H9 (cell line): ENCODE data around the gene CRISP2. TPM values are rescaled to one million over a fixed set of nuclear protein-coding genes. Genes with fewer than 3 reads are reported as not detected.

Source experiments
- DNase-seq: peaks from one replicate; pipeline ENCODE4 v3.0.0-alpha.2; 2017
- H2AFZ ChIP-seq: one replicate; pipeline ENCODE4 v1.6.1; 2013; ENCODE audit warnings: mild to moderate bottlenecking, low read length, control low read depth, moderate library complexity
- H2AK5ac ChIP-seq: 2 replicates; pipeline ENCODE4 v1.6.1; 2013; ENCODE audit warnings: low read length, control low read depth, mixed read lengths; ENCODE audit not compliant: insufficient read length
- H2BK120ac ChIP-seq: one replicate; pipeline ENCODE4 v1.6.1; 2013; ENCODE audit warnings: low read depth, mild to moderate bottlenecking, low read length, control low read depth, inconsistent platforms; ENCODE audit not compliant: poor library complexity, severe bottlenecking
- H2BK12ac ChIP-seq: 2 replicates; pipeline ENCODE4 v1.6.1; 2013; ENCODE audit warnings: low read length, control low read depth, mixed read lengths, low read depth; ENCODE audit not compliant: insufficient read length
- H2BK15ac ChIP-seq: 2 replicates; pipeline ENCODE4 v1.6.1; 2013; ENCODE audit warnings: low read depth, low read length, control low read depth
- H2BK20ac ChIP-seq: one replicate; pipeline ENCODE4 v1.6.1; 2013; ENCODE audit warnings: low read depth, mild to moderate bottlenecking, low read length, control low read depth, inconsistent platforms; ENCODE audit not compliant: poor library complexity, severe bottlenecking
- H2BK5ac ChIP-seq: 2 replicates; pipeline ENCODE4 v1.6.1; 2013; ENCODE audit warnings: low read length, control low read depth, mixed read lengths; ENCODE audit not compliant: insufficient read length
- H3K14ac ChIP-seq: 2 replicates; pipeline ENCODE4 v1.6.1; 2013; ENCODE audit warnings: low read length, control low read depth; ENCODE audit not compliant: insufficient read depth
- H3K18ac ChIP-seq: 2 replicates; pipeline ENCODE4 v1.6.1; 2013; ENCODE audit warnings: low read depth, mild to moderate bottlenecking, mixed read lengths, low read length, control low read depth; ENCODE audit not compliant: insufficient read length
- H3K23ac ChIP-seq: 2 replicates; pipeline ENCODE4 v1.6.1; 2013; ENCODE audit warnings: low read length, control low read depth, mixed read lengths, low read depth; ENCODE audit not compliant: insufficient read length
- H3K23me2 ChIP-seq: 2 replicates; pipeline ENCODE4 v1.6.1; 2013; ENCODE audit warnings: low read depth, mild to moderate bottlenecking, mixed read lengths, low read length, control low read depth; ENCODE audit not compliant: insufficient read length, poor library complexity, severe bottlenecking
- H3K27ac ChIP-seq: 2 replicates; pipeline ENCODE4 v1.5.1; 2013; ENCODE audit warnings: low read length, control low read depth, mixed read lengths, low read depth; ENCODE audit not compliant: insufficient read length
- H3K27me3 ChIP-seq: 2 replicates; pipeline ENCODE4 v1.6.1; 2013; ENCODE audit warnings: low read length, control low read depth, inconsistent platforms; ENCODE audit not compliant: insufficient read depth
- H3K4ac ChIP-seq: 2 replicates; pipeline ENCODE4 v1.6.1; 2013; ENCODE audit warnings: low read depth, mild to moderate bottlenecking, control low read depth, inconsistent platforms, low read length, moderate library complexity
- H3K4me1 ChIP-seq: 2 replicates; pipeline ENCODE4 v1.6.1; 2013; ENCODE audit warnings: low read length, control low read depth, inconsistent platforms; ENCODE audit not compliant: insufficient read depth
- H3K4me2 ChIP-seq: 2 replicates; pipeline ENCODE4 v1.6.1; 2013; ENCODE audit warnings: low read length, control low read depth, mixed read lengths; ENCODE audit not compliant: insufficient read length, insufficient read depth
- H3K56ac ChIP-seq: 2 replicates; pipeline ENCODE4 v1.6.1; 2013; ENCODE audit warnings: low read depth, mild to moderate bottlenecking, mixed read lengths, low read length, control low read depth; ENCODE audit not compliant: insufficient read length
- H3K79me1 ChIP-seq: 2 replicates; pipeline ENCODE4 v1.6.1; 2013; ENCODE audit warnings: low read depth, mild to moderate bottlenecking, moderate library complexity, low read length, control low read depth, inconsistent platforms; ENCODE audit not compliant: insufficient read depth, poor library complexity, severe bottlenecking
- H3K79me2 ChIP-seq: 2 replicates; pipeline ENCODE4 v1.6.1; 2013; ENCODE audit warnings: low read length, control low read depth, inconsistent platforms; ENCODE audit not compliant: insufficient read depth
- H3K9ac ChIP-seq: 2 replicates; pipeline ENCODE4 v1.6.1; 2013; ENCODE audit warnings: low read length, control low read depth, mixed read lengths; ENCODE audit not compliant: insufficient read length; ENCODE audit errors: extremely low read depth
- H3K9me3 ChIP-seq: one replicate; pipeline ENCODE4 v1.6.1; 2013; ENCODE audit warnings: low read depth, low read length, inconsistent platforms; ENCODE audit not compliant: control insufficient read depth
- H3T11ph ChIP-seq: one replicate; pipeline ENCODE4 v1.6.1; 2013; ENCODE audit warnings: mild to moderate bottlenecking, low read length, control low read depth, inconsistent platforms
- H4K20me1 ChIP-seq: one replicate; pipeline ENCODE4 v1.6.1; 2013; ENCODE audit not compliant: control insufficient read depth, insufficient read length, insufficient read depth
- H4K5ac ChIP-seq: 2 replicates; pipeline ENCODE4 v1.6.1; 2013; ENCODE audit warnings: low read depth, mild to moderate bottlenecking, mixed read lengths, low read length, control low read depth; ENCODE audit not compliant: insufficient read length
- H4K8ac ChIP-seq: replicated peaks from 2 replicates; pipeline ENCODE4 v1.6.1; 2013; ENCODE audit warnings: low read length, control low read depth, mixed read lengths, low read depth; ENCODE audit not compliant: insufficient read length
- H4K91ac ChIP-seq: 2 replicates; pipeline ENCODE4 v1.6.1; 2013; ENCODE audit warnings: low read depth, mild to moderate bottlenecking, moderate library complexity, mixed read lengths, low read length, control low read depth; ENCODE audit not compliant: insufficient read length
- H3K27ac Mint-ChIP-seq, 3 experiments: 2 replicates in 2 of 3; 3 replicates in 1 of 3; pipeline ENCODE4 v1.8.0; 2020 to 2021; ENCODE audit warnings: mixed read lengths in 3 of 3, mild to moderate bottlenecking in 1 of 3, moderate library complexity in 1 of 3
- H3K27me3 Mint-ChIP-seq: 2 replicates; pipeline ENCODE4 v1.8.0; 2021; ENCODE audit warnings: low read depth, mild to moderate bottlenecking, moderate library complexity, mixed read lengths
- H3K36me3 Mint-ChIP-seq, 3 experiments: 2 replicates in 2 of 3; 3 replicates in 1 of 3; pipeline ENCODE4 v1.8.0; 2020 to 2021; ENCODE audit warnings: low read depth in 3 of 3, mixed read lengths in 3 of 3; ENCODE audit not compliant: insufficient read depth in 1 of 3
- H3K4me1 Mint-ChIP-seq, 2 experiments: 2 replicates each; pipeline ENCODE4 v1.8.0; 2020; ENCODE audit warnings: mixed read lengths in 2 of 2
- H3K4me3 Mint-ChIP-seq, 2 experiments: 2 replicates in 1 of 2; 3 replicates in 1 of 2; pipeline ENCODE4 v1.8.0; 2020 to 2021; ENCODE audit warnings: mild to moderate bottlenecking in 2 of 2, mixed read lengths in 2 of 2, moderate library complexity in 1 of 2
- H3K9me3 Mint-ChIP-seq, 2 experiments: 2 replicates in 1 of 2; 3 replicates in 1 of 2; pipeline ENCODE4 v1.8.0; 2020; ENCODE audit warnings: mild to moderate bottlenecking in 2 of 2, mixed read lengths in 2 of 2, moderate library complexity in 1 of 2
- CTCF ChIP-seq: fragments of 200-600 bp; sonication (generic); conservative IDR thresholded peaks from 3 replicates; pipeline ENCODE4 v1.8.0; 2021; ENCODE audit warnings: antibody characterized with exemption, mild to moderate bottlenecking
- WGBS: extraction: QIAGEN DNeasy Blood & Tissue Kit; methylation state at CpG from one replicate; pipeline ENCODE4 v1.1.7; 2013; ENCODE audit warnings: missing lambda C conversion rate, low lambda C conversion rate, mixed read lengths; ENCODE audit not compliant: insufficient read length; ENCODE audit errors: extremely low coverage; 5-methylcytosine and 5-hydroxymethylcytosine counted together
- total RNA-seq: library from RNA; stranded (reverse); gene quantifications from 2 replicates; pipeline ENCODE4 v1.2.1, GENCODE V29; 2021

The CRISP2 gene
- total RNA-seq, 1 experiment from 2014 or later: not detected

- Histone ChIP-seq H4K5ac (no peak overlapping the region), H3K23me2 (no peaks in the 10 kb centered on the region), H3K79me2 (no peaks in the 10 kb centered on the region), H3K4ac (no peak overlapping the region), H3K79me1 (no peaks in the 10 kb centered on the region), H2BK5ac (no peak overlapping the region), H3K9me3 (no peaks in the 10 kb centered on the region), H4K8ac (no peak overlapping the region), H3K27me3 (no peaks in the 10 kb centered on the region), H2AK5ac (no peak overlapping the region), H2BK15ac (no peak overlapping the region), H4K20me1 (no peaks in the 10 kb centered on the region), H2BK12ac (no peak overlapping the region), H3K23ac (no peak overlapping the region), H2AFZ (no peak overlapping the region), H3K4me1 (no peaks in the 10 kb centered on the region), H3T11ph (no peak overlapping the region), H4K91ac (no peak overlapping the region), H3K9ac (no peak overlapping the region), H2BK20ac (no peak overlapping the region), H3K18ac (no peak overlapping the region), H2BK120ac (no peak overlapping the region), H3K14ac (no peak overlapping the region), H3K4me2 (no peak overlapping the region), H3K27ac (no peak overlapping the region), H3K56ac (no peak overlapping the region)
- no peak overlapping the region for H3K27ac Mint-ChIP-seq
- H3K9me3 Mint-ChIP-seq: no peaks in the 10 kb centered on the region
- H3K27me3 Mint-ChIP-seq: no peaks in the 10 kb centered on the region
- TF ChIP-seq CTCF: no peak
- no peak for DNase-seq
- no peak overlapping the region for H3K4me3 Mint-ChIP-seq
- no CpG with 5 or more reads among the region's 4 CpGs for WGBS
- no peaks in the 10 kb centered on the region for H3K36me3 Mint-ChIP-seq
- no peaks in the 10 kb centered on the region for H3K4me1 Mint-ChIP-seq
These were observed 66.4 kb downstream of the CRISP2 start for GRCh38 chr6:49646942-49647341.
